PC-9 (cell line): ENCODE measurements around the gene SPAG9. TPM values are rescaled to one million over a fixed set of nuclear protein-coding genes. Genes with fewer than 3 reads are reported as not detected.

Experiments
- BruUV-seq: library from RNA; stranded (reverse); fragments of 400-500 nt; replicated peaks from 2 replicates; lab custom pipeline; 2021; lab: Mats Ljungman, UMichigan
- CTCF ChIA-PET: fragments of 300-600 bp; sonication (Branson Sonifier 250); formaldehyde crosslinking; loops from one replicate; lab custom pipeline; 2022; ENCODE audit warnings: antibody characterized with exemption; lab: Charles Lee
- POLR2A ChIA-PET: fragments of 300-600 bp; sonication (Branson Sonifier 250); formaldehyde crosslinking; loops from one replicate; lab custom pipeline; 2022; ENCODE audit warnings: antibody characterized with exemption; ENCODE audit not compliant: unreplicated experiment; lab: Charles Lee
- DNase-seq, 2 experiments: peaks; one replicate each; pipeline versions ENCODE4 v3.0.0 to v3.0.0-alpha.2; 2015 to 2022; ENCODE audit warnings: mixed read lengths in 1 of 2
- H2AFZ ChIP-seq: fragments of 200-600 bp; sonication (generic); 2 replicates; pipeline ENCODE4 v1.8.1; 2017; ENCODE audit warnings: antibody characterized with exemption
- H3F3A ChIP-seq: fragments of 200-600 bp; sonication (generic); 2 replicates; pipeline ENCODE4 v1.8.1; 2017; ENCODE audit warnings: antibody characterized with exemption, mild to moderate bottlenecking, low read depth; ENCODE audit not compliant: insufficient read depth
- H3K27ac ChIP-seq: fragments of 200-600 bp; sonication (generic); 2 replicates; pipeline ENCODE4 v1.6.1; 2016; ENCODE audit warnings: mixed run types
- H3K27me3 ChIP-seq: fragments of 200-600 bp; sonication (generic); 2 replicates; pipeline ENCODE4 v1.6.1; 2016; ENCODE audit warnings: low read depth, mixed run types; ENCODE audit not compliant: insufficient read depth
- H3K36me3 ChIP-seq: fragments of 200-600 bp; sonication (generic); 2 replicates; pipeline ENCODE4 v1.6.1; 2016; ENCODE audit warnings: low read depth, mixed run types
- H3K4me1 ChIP-seq: fragments of 200-600 bp; sonication (generic); replicated peaks from 2 replicates; pipeline ENCODE4 v1.6.1; 2016; ENCODE audit warnings: mixed run types; ENCODE audit not compliant: insufficient read depth
- H3K4me2 ChIP-seq: fragments of 200-600 bp; sonication (generic); 2 replicates; pipeline ENCODE4 v1.6.1; 2017; ENCODE audit warnings: mixed run types
- H3K4me3 ChIP-seq: fragments of 200-600 bp; sonication (generic); 2 replicates; pipeline ENCODE4 v1.6.1; 2016; ENCODE audit warnings: mixed run types
- H3K79me2 ChIP-seq: fragments of 200-600 bp; sonication (generic); 2 replicates; pipeline ENCODE4 v1.6.1; 2017; ENCODE audit warnings: low read depth, mixed run types
- H3K9me2 ChIP-seq: fragments of 200-600 bp; sonication (generic); 2 replicates; pipeline ENCODE4 v1.8.1; 2017; ENCODE audit warnings: mild to moderate bottlenecking; ENCODE audit not compliant: insufficient read depth
- H3K9me3 ChIP-seq: fragments of 200-600 bp; sonication (generic); 2 replicates; pipeline ENCODE4 v1.8.1; 2016; ENCODE audit warnings: low read depth; ENCODE audit not compliant: insufficient read depth
- H4K20me1 ChIP-seq: fragments of 200-600 bp; sonication (generic); 2 replicates; pipeline ENCODE4 v1.8.1; 2017; ENCODE audit not compliant: insufficient read depth
- CTCF ChIP-seq: fragments of 200-600 bp; sonication (generic); conservative IDR thresholded peaks from 2 replicates; pipeline ENCODE4 v1.6.1; 2017; ENCODE audit warnings: mixed run types, antibody characterized with exemption, mild to moderate bottlenecking, moderate library complexity
- EZH2 ChIP-seq: fragments of 200-600 bp; sonication (generic); IDR thresholded peaks from 2 replicates; pipeline ENCODE4 v1.8.0; 2017; ENCODE audit warnings: antibody characterized with exemption, low read depth
- intact Hi-C: fragments of 100-400 bp; cut with micrococcal nuclease; formaldehyde crosslinking; loops from one replicate; pipeline ENCODE4 v1.10.0; 2022; ENCODE audit not compliant: unreplicated experiment
- total RNA-seq: library from RNA; stranded (reverse); gene quantifications from 2 replicates; pipeline ENCODE4 v1.2.3, GENCODE V29; 2021

Gene SPAG9
- total RNA-seq, 1 experiment from 2014 or later: 51.8 TPM

DNA sequence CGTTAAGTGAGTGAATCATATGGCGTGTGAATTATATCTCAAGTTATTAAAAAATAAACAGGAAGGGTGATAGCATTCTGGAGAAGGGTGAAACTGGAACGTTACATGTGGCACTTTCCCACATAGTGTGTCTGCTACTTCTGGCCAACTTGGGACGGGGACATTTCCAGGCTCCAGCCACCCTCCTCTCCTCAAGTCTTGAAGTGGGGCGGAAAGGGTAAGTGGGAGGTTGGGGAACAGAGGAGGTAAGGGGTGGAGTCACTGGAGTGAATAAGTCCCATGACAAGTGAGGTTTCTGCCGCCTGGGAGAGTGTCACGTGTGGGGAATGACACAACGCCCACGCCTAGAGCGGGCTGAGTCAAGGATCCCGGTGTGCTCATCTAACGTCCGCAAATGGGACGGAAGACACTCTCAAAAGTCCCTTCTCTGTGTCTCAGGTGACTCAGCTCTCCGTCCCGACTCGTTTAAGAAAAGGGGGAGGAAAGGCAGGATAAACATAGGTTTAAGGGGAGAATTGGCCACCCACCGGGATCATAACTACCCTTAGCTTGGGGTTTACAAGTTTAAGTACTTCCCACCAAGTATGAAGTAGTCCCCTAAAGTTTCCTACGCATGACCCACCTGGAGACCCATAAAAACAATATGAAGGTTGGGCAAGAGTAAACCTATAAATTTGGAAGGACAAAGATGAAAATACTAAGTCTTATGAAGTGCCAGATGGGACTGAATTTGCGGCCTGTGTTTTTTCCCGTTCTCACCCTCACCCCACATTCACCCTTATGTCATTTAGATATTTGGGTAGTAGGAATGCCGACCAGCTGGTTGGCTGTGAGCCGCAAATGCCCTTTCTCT is 1.2 kb upstream of the SPAG9 start:
- Histone ChIP-seq H4K20me1 (peaks cover 23% of the 10 kb centered on the region), H3K4me3 (peak overlapping the region; percentile 74), H3K4me2 (peak overlapping the region; percentile 90), H3K36me3 (no peaks in the 10 kb centered on the region), H3F3A (peaks cover 36% of the 10 kb centered on the region), H2AFZ (peak overlapping the region; percentile 78), H3K79me2 (peaks cover 37% of the 10 kb centered on the region), H3K9me2 (no peaks in the 10 kb centered on the region), H3K27ac (peak overlapping the region; percentile 98), H3K27me3 (no peaks in the 10 kb centered on the region), H3K4me1 (peaks cover 29% of the 10 kb centered on the region), H3K9me3 (no peaks in the 10 kb centered on the region)
- CTCF ChIA-PET: interaction anchor here (1.2 to 1.4 kb wide), 2 partner anchors 31 to 32 kb away, joined by 3 to 4 read pairs; partner anchors contain the start of gene NME1
- TF ChIP-seq CTCF: no peak
- no peak for TF ChIP-seq EZH2
- DNase-seq: peak; percentile 89 to 99
- intact Hi-C loops: loop anchor here (1.0 to 2.0 kb wide), 2 partner anchors 31 to 139 kb away; partner anchors contain the start of genes MBTD1, NME1 and UTP18
- BruUV-seq: no TSS peak
- POLR2A ChIA-PET: interaction anchor here (0.9 kb wide), 1 partner anchor 64 kb away, joined by 5 read pairs; no protein-coding TSS in a partner anchor

DNA sequence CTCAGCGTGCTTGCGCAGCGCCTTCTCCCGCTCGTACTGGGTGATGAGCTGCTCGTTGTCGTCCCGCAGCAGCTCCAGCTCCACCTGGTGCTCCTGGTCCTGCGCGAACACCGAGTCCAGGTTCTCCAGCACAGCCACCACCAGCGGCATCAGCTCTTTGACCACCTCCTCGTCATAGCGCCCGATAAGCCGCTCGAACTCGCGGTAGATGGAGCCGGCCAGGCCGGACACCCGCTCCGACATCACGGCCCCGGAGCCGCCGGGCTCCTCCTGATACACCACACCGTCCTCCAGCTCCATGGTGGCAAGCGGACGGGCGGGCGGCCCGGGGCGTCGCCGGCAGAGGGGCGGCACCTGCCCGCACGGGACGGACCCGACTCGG is 320 bp downstream of the SPAG9 start:
- CTCF ChIA-PET: interaction anchor here (0.6 to 0.7 kb wide), 2 partner anchors 33 to 535 kb away, joined by 3 to 4 read pairs; partner anchors contain the start of gene NME1
- intact Hi-C loops: loop anchor here (2.0 kb wide), 1 partner anchor 140 kb away; the partner anchor contains the start of genes MBTD1 and UTP18

More for the DNA sequence above, 320 bp downstream of the SPAG9 start:
- no TSS peak for BruUV-seq
- peak overlapping the region; percentile 97 for H3K4me2 ChIP-seq
- no peaks in the 10 kb centered on the region for H3K9me3 ChIP-seq
- no peaks in the 10 kb centered on the region for H3K27me3 ChIP-seq
- peak overlapping the region; percentile 69 for H3K27ac ChIP-seq
- H3K36me3 ChIP-seq: no peaks in the 10 kb centered on the region
- peaks cover 29% of the 10 kb centered on the region for H3K4me1 ChIP-seq
- H3F3A ChIP-seq: peaks cover 36% of the 10 kb centered on the region
- H3K4me3 ChIP-seq: peak overlapping the region; percentile 95
- TF ChIP-seq CTCF: no peak
- TF ChIP-seq EZH2: no peak
- H4K20me1 ChIP-seq: peaks cover 30% of the 10 kb centered on the region
- no peaks in the 10 kb centered on the region for H3K9me2 ChIP-seq
- POLR2A ChIA-PET: interaction anchor here (0.6 to 0.7 kb wide), 2 partner anchors 269 to 483 kb away, joined by 5 to 19 read pairs; no protein-coding TSS in a partner anchor
- peaks cover 52% of the 10 kb centered on the region for H3K79me2 ChIP-seq
- peak overlapping the region; percentile 83 for H2AFZ ChIP-seq
- DNase-seq: peak in 1 of 2 experiments; percentile 50
